Cortex of kidney (tissue), 1 donor: ENCODE data around the gene COBL.

Experiments
- DNase-seq: peaks from one replicate; lab custom pipeline; 2025; lab: John Stamatoyannopoulos, UW

Gene COBL

GRCh38 chr7:51021906-51022570, 294.6 kb downstream of the COBL start:
- no peak for DNase-seq

- DNase-seq: no peak
These were observed 295.7 kb downstream of the COBL start for GRCh38 chr7:51020944-51021343.

- no peak for DNase-seq
These were observed 296.4 kb downstream of the COBL start for GRCh38 chr7:51019891-51020870.

- DNase-seq: no peak
These were observed 297.3 kb downstream of the COBL start for GRCh38 chr7:51019191-51019844.

- no peak for DNase-seq
These were observed 298.8 kb downstream of the COBL start for GRCh38 chr7:51017576-51018535.

GRCh38 chr7:51016546-51016945, 300.1 kb downstream of the COBL start:
- DNase-seq: no peak

GRCh38 chr7:51015581-51015980, 301.0 kb downstream of the COBL start:
- DNase-seq: no peak

- no peak for DNase-seq
These were observed 301.8 kb downstream of the COBL start for GRCh38 chr7:51014811-51015210.

GRCh38 chr7:51013861-51014511, 302.6 kb downstream of the COBL start:
- DNase-seq: no peak

GRCh38 chr7:51013218-51013786, 303.3 kb downstream of the COBL start:
- no peak for DNase-seq

GRCh38 chr7:51012569-51013217, 303.9 kb downstream of the COBL start:
- DNase-seq: no peak

- no peak for DNase-seq
These were observed 304.8 kb downstream of the COBL start for GRCh38 chr7:51011710-51012350.

- no peak for DNase-seq
These were observed 306.1 kb downstream of the COBL start for GRCh38 chr7:51010534-51010933.

GRCh38 chr7:51009716-51010496, 306.7 kb downstream of the COBL start:
- no peak for DNase-seq

- no peak for DNase-seq
These were observed 308.8 kb downstream of the COBL start for GRCh38 chr7:51007551-51008505.

- no peak for DNase-seq
These were observed 309.9 kb downstream of the COBL start for GRCh38 chr7:51006483-51007235.

- no peak for DNase-seq
These were observed 311.5 kb downstream of the COBL start for GRCh38 chr7:51005074-51005473.
